Smooth muscle cell of the pulmonary artery (primary cell): Measurements from ENCODE around the gene DBNDD2. TPM values are rescaled to one million over a fixed set of nuclear protein-coding genes. Genes with fewer than 3 reads are reported as not detected.

ENCODE experiments used
- total RNA-seq: library from RNA; depleted of rRNA; stranded (reverse); fragments of >200 nt; gene quantifications from 2 replicates; pipeline ENCODE4 v1.2.3, GENCODE V29; 2014

The DBNDD2 gene
- total RNA-seq, result 3.0 and 4.7 TPM in 2 replicates

GRCh38 chr20:45407783-45408645 is at the start of gene DBNDD2:
DBNDD2 (plus strand) TSS chr20:45408289; CDS start chr20:45408468, 179 bp downstream.

GRCh38 chr20:45362804-45363610 is 45.1 kb upstream of the DBNDD2 start, which contains the start of gene SYS1:
SYS1 (plus strand) TSS chr20:45363156; CDS start chr20:45363532, 376 bp downstream.

GRCh38 chr20:45378191-45378590 is 29.9 kb upstream of the DBNDD2 start, which contains the start of gene TP53TG5:
TP53TG5 (minus strand) TSS chr20:45378325; CDS start chr20:45378236, 89 bp downstream.

DNA sequence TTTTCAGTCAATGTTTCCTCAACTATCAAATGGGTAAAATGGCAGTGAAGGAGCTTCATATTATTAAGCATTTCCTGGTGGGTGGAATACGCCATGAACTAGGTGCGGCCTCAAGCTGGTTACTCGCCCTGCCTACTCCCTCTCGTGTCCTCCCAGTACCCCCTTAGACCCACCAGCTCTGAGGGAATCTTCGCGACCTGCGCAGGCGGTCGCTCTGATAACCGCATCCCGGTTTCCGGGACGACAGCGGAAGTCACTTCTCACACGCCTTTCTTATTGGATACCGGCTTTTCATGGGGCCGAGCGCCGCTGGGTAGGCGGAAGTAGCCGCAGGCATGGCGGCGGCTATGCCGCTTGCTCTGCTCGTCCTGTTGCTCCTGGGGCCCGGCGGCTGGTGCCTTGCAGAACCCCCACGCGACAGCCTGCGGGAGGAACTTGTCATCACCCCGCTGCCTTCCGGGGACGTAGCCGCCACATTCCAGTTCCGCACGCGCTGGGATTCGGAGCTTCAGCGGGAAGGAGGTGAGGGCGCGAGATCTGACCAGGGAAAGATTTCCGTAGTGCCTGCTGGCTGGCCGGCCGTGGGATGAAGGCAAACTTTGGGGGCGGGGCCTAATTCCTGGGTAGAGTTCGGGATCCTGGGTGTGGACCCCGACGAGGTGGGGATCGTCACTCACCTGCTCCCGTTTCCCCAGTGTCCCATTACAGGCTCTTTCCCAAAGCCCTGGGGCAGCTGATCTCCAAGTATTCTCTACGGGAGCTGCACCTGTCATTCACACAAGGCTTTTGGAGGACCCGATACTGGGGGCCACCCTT is 7.9 kb downstream of the DBNDD2 start, which contains the start of gene PIGT:
TSS of gene PIGT (plus strand) at position 320 of the 816 bp plus-strand sequence. CDS start at position 336, 16 bp downstream.

Other genes starting within 250 kb of the DBNDD2 start
- not detected in 2 replicates for gene PI3, start 233.4 kb upstream of the DBNDD2 start, total RNA-seq
- not detected in 2 replicates for gene SEMG1, start 201.3 kb upstream of the DBNDD2 start, total RNA-seq
- not detected in 2 replicates for gene SEMG2, start 186.9 kb upstream of the DBNDD2 start, total RNA-seq
- 0.52 and 0.69 TPM in 2 replicates for gene SLPI, start 153.7 kb upstream of the DBNDD2 start, total RNA-seq
- not detected in 2 replicates for gene RBPJL, start 101.4 kb upstream of the DBNDD2 start, total RNA-seq
- gene MATN4, start 100.0 kb upstream of the DBNDD2 start, total RNA-seq, result 0.03 TPM in 1 of 2 replicates, not detected in the other
- gene SDC4, start 59.9 kb upstream of the DBNDD2 start, total RNA-seq, result 61.4 and 105 TPM in 2 replicates
- 34.0 and 36.3 TPM in 2 replicates for gene SYS1, start 45.1 kb upstream of the DBNDD2 start, total RNA-seq
- gene TP53TG5, start 30.0 kb upstream of the DBNDD2 start, total RNA-seq, result 0.03 TPM in 1 of 2 replicates, not detected in the other
- 59.5 and 63.0 TPM in 2 replicates for gene PIGT, start 7.9 kb downstream of the DBNDD2 start, total RNA-seq
- not detected in 2 replicates for gene WFDC2, start 61.5 kb downstream of the DBNDD2 start, total RNA-seq
- not detected in 2 replicates for gene SPINT3, start 107.3 kb downstream of the DBNDD2 start, total RNA-seq
- gene WFDC6, start 131.2 kb downstream of the DBNDD2 start, total RNA-seq, result not detected in 2 replicates
- 0.39 TPM in 1 of 2 replicates, not detected in the other for gene EPPIN, start 139.1 kb downstream of the DBNDD2 start, total RNA-seq
- 0.20 TPM in 1 of 2 replicates, not detected in the other for gene WFDC8, start 171.0 kb downstream of the DBNDD2 start, total RNA-seq
- not detected in 2 replicates for gene WFDC10A, start 221.4 kb downstream of the DBNDD2 start, total RNA-seq
- gene WFDC9, start 223.0 kb downstream of the DBNDD2 start, total RNA-seq, result not detected in 2 replicates